Stimulated activated CD4-positive, alpha-beta T cell treated with anti-CD3 and anti-CD28 coated beads, Interleukin-15, amount 100 ng/mL, for 1 hour (primary cell): ENCODE data around the gene HSDL2.

Source experiments
- DNase-seq, 2 donors: peaks; one replicate each; pipeline ENCODE4 v3.0.0-alpha.2; 2020; ENCODE audit warnings: low read depth in 1 of 2, low spot score in 1 of 2

The HSDL2 gene

GRCh38 chr9:112443636-112444035, 63.7 kb downstream of the HSDL2 start:
- no peak for DNase-seq

GRCh38 chr9:112445196-112445595, 65.3 kb downstream of the HSDL2 start:
- DNase-seq, result no peak

GRCh38 chr9:112446080-112446479, 66.2 kb downstream of the HSDL2 start:
- DNase-seq, result no peak

DNA sequence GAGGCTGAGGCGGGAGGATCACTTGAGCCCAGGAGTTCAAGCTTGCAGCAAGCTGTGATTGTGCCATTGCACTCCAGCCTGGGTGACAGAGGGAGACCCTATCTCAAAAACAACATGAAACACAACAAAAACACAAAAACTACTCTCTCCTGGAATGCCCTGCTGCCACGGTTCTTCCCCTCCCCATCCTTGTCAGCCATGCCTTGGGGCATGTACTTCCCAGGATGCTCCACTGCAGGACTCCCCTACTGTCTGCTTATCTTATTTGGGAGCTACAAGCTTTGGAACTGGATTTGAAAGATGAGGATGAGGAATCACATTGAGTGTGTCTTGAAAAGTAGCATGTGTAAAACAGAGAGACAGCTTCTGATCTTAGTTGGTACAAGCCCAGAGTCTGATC, 66.6 kb downstream of the HSDL2 start:
- no peak for DNase-seq

DNA sequence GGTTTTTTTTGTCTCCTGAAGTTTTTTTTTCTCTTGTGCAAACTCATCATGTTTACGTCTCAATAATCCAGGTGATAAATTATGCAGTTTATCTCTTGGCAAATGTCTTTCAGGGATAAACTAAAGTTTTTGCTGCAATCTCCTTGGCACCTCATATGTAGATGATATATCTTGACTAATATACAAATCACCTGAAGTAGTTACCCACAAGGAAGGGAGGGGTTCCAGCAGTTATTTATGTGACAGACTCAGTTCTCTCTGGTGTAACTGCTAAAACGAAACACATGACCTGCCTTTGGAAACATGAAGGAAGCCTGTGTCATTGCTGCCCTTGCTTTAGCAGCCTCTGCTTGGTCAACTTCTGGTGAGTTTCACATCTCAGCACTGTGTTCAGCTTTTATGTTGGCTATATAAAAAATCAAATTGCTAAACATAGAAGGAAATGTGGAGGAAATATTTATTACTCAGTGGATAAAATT, 67.4 kb downstream of the HSDL2 start:
- DNase-seq, result no peak

DNA sequence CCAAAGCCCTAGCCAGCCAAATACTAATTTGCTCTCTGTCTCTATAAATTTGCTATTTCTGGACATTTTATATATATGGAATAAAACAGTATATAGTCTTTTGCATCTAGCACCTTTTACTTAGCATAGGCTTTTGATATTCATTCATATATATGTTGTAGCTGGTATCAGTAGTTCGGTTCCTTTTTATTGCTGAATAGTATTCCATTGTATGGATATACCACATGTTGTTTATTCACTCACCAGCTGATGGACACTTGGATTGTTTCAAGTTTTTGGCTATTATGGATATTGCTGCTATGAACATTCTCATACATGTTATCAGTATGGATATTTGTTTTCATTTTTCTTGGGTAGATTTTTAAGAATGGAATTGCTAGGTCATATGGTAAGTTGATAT, 82.9 kb downstream of the HSDL2 start:
- DNase-seq, result no peak

GRCh38 chr9:112465352-112465751, 85.4 kb downstream of the HSDL2 start:
- no peak for DNase-seq

GRCh38 chr9:112472996-112473395, 93.1 kb downstream of the HSDL2 start:
- no peak for DNase-seq

DNA sequence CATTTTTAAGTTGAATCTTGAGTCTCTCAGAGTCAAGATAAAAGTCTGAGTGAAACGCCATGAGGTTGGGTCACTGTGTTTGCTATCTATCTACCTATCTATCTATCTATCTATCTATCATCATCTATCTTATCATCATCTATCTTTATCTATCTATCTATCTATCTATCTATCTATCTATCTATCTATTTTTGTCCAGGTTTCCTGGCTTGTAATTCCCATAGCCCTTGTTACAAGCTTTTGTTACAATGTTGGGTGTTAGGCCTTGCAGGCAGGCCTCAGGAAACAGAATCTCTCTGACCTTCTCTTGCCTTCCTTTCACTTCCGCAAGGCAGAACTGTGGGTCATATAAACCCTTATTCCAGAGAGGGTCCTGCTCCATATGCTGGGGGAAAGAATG, 94.1 kb downstream of the HSDL2 start:
- DNase-seq, result no peak

DNA sequence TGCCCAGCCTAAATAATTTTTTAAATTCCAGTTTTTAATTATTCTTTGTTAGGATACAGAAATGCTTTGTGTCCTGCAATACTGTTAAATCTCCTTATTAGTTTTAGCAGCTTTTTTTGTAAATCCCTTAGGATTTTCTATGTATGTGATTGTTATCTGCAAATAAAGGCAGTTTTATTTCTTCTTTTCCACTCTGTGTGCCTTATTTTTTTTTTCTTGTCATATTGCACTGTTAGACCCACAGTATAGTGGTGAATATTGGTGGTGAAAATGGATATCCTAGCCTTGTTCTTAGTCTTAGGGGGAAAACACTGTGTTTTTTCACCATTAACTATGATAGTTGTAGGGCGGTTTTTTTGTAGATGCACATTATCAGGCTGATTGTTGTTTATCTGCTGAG, 95.4 kb downstream of the HSDL2 start:
- no peak for DNase-seq

DNA sequence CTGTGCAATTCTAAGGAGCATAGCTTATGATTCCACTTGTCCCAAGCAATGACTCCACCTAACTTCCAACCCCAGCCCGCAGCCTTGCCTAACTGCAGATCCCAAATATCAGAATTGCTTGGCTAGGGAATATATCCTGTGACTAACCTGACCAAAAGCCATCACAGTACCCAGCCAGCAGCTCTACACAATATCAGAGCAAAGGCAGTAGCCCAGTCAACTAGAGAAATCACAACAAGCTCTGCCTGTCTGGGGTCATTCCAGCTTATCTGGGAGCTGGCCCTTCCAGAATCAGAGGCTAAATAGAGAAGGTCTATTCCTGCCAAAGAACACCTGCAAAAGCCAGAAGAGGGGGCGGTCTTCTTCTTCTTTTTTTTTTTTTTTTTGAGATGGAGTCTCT, 97.4 kb downstream of the HSDL2 start:
- DNase-seq, result no peak

- no peak for DNase-seq
Observed at GRCh38 chr9:112479221-112479620, 99.3 kb downstream of the HSDL2 start.

DNA sequence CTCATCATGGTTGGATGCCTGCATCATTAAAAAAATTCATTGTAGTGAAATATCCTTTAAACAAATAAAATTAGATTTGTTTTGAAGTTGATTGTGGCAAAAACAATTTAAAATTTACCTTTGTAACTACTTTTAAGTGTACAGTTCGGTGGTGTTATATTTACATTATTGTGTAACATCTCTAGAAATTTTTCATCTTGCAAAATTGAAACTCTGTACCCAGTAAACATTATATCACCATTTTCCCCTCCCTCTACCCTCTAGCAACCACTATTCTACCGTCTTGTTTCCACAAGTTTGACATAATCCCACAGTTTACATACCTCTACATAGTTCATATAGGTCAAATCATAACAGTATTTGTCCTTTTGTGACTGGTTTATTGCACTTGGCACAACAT, 104.7 kb downstream of the HSDL2 start:
- DNase-seq, result no peak

- no peak for DNase-seq
Observed at GRCh38 chr9:112485574-112485973, 105.7 kb downstream of the HSDL2 start.

DNA sequence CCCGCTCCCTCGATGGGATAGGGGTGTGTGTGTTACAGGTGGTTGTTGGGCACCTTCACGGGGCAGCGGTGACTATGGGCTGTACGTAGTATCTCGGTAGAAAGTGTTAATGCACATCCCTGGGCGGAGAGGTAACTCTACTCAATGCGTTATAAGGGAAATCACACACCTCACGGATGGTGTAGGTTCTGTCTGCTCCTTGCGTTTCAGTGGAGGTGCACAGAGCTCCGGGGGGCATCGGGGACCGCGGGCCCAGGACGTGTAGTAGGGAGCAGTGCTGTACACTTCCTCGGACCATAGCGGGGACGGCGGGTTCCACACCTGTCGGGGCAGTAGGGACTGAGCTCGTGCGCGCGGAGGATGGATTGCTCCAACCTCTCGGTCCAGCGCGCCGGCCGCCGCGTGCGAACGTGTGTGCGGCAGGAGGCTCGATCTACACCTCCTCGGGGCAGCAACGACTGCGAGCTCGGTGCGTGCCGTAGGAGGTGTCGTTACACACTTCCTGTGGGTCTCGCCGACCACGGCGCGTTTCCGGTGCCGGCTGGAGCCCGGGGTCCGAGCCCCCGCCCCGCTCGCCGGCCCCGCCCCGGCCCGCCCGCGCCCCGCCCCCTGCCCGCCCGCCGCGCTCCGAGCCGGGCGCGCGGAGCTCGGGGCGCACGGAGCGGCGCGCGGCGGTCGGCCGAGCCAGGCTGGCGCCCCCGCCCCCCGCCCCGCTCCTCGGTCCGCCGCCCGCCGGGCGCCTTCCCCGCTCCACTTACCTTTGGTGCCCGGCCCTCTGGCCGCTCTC, 106.5 kb downstream of the HSDL2 start, which contains the start of gene KIAA1958:
KIAA1958 (plus strand) TSS at position 607 of the 787 bp plus-strand sequence. CDS start 87,254 bp downstream, outside the sequence.
- DNase-seq, result peak; percentile 59 to 71

- DNase-seq, result peak; percentile 9 to 37
Observed at GRCh38 chr9:112487008-112487798, 107.3 kb downstream of the HSDL2 start.

DNA sequence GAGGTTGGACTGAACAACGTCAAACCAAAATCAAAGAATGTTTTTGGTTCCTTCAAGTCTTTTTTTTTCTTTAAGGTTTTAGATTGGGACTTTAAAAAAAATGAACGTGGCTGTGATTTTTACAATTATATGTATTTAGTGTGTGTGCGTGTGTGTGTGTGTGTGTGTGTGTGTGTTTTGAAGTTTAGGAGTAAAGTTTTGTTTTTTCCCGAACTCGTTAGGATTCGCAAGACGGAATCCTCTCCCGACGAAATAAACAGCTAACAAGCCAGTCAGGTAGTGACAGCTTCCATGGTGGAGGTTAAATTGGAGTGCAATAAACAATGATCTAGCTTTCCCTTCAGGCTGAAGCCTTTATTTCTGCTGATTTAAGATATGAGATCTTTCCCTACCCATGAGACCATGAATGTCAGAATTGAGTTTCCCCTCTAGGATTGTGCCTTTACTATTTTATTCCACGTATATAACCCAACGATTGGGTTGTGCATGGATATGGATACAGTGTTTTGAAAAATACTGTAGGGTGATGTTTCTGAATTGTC, 108.0 kb downstream of the HSDL2 start:
- DNase-seq, result no peak

DNA sequence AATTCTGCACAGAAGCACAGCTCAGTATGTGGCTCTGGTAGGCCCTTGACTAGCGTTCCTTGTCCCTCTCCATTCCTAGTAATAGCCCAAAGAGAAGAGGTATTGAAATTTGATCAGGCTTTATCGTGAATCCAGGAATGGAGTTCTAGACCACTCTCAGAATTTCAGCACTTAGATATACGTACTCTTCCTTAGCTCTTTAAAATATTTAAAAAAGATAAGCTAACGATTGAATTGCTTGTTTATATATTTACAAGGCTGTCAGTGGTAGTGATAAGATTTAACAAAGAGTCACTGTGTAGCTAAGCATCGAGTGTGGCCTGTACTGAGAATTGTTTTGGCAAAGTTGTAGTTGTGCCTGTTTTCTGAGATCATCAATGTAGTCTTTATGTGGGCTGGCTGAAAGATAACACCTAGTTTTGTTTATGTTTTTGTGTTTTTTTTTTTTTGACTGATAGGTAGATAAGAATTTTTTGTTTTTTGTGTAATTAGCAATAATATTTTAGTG, 109.2 kb downstream of the HSDL2 start:
- no peak for DNase-seq

- no peak for DNase-seq
Observed at GRCh38 chr9:112489876-112490666, 110.2 kb downstream of the HSDL2 start.

DNA sequence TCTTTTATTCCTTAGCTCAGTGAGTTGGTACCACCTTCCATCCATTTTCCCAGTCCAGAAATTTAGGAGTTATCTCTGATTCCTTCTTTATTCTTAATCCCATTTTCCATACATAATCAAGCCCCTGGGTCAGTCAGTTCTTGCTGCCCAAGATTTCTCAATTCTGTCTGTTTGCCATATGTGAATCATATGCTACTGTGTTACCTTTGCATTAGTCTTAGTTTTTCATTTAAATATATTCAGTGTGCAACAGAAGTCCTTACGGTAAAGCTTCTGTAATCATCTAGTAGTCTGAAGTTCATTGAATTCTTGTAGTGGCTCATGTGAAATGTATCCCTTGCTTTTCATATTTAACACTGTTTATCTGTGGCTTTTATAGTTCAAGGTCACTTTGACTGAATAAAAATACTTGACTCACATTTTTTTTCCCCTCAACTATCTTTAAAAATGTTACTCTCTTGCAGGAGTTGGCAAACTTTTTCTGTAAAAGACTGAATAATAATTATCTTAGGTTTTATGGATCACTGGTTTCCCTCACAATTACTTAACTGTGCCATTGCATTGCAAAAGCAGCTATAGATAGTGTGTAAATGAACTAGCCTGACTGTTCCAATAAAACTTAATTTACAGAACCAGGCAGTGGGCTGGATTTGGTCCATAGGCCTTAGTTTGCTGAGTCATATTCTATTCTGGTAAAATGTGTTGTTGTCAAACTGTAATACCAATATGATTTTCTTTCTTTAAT, 113.7 kb downstream of the HSDL2 start:
- DNase-seq, result no peak
